Transverse colon (tissue), 4 donors: ENCODE measurements around the gene RFXANK. TPM values are rescaled to one million over a fixed set of nuclear protein-coding genes. Genes with fewer than 3 reads are reported as not detected.

Experiments used
- DNase-seq: peaks from one replicate; pipeline ENCODE4 v3.0.0-alpha.2; 2019
- H3K27ac ChIP-seq, 4 donors: fragments of 200-600 bp; sonication (generic); 2 replicates each; pipeline ENCODE4 v1.5.1; 2016 to 2018; ENCODE audit warnings: inconsistent platforms in 4 of 4
- H3K27me3 ChIP-seq: fragments of 200-600 bp; sonication (generic); 2 replicates; pipeline ENCODE4 v1.5.1; 2017; ENCODE audit warnings: inconsistent platforms
- H3K36me3 ChIP-seq, 4 donors: fragments of 200-600 bp; sonication (generic); 2 replicates each; pipeline ENCODE4 v1.5.1; 2017 to 2019; ENCODE audit warnings: inconsistent platforms in 4 of 4
- H3K4me1 ChIP-seq, 4 donors: fragments of 200-600 bp; sonication (generic); 2 replicates each; pipeline ENCODE4 v1.5.1; 2017 to 2020; ENCODE audit warnings: inconsistent platforms in 4 of 4
- H3K4me3 ChIP-seq, 4 donors: fragments of 200-600 bp; sonication (generic); 1 replicate in 1 of 4; 2 replicates in 3 of 4; pipeline versions ENCODE4 v1.5.1 to v1.6.1; 2017 to 2019; ENCODE audit warnings: inconsistent platforms in 4 of 4
- H3K9me3 ChIP-seq, 2 donors: fragments of 200-600 bp; sonication (generic); 2 replicates each; pipeline ENCODE4 v1.5.1; 2017 to 2019; ENCODE audit warnings: inconsistent platforms in 2 of 2
- EP300 ChIP-seq: sonication (generic); formaldehyde crosslinking; IDR thresholded peaks from one replicate; pipeline ENCODE4 v1.6.1; 2017; ENCODE audit warnings: antibody characterized with exemption, low read depth
- POLR2A ChIP-seq: fragments of 450-650 bp; IDR thresholded peaks from one replicate; pipeline ENCODE4 v1.6.1; 2016; ENCODE audit warnings: antibody characterized with exemption, mild to moderate bottlenecking, moderate library complexity
- POLR2AphosphoS5 ChIP-seq, 3 donors: sonication (generic); formaldehyde crosslinking; IDR thresholded peaks; one replicate each; pipeline ENCODE4 v1.6.1; 2016; ENCODE audit warnings: antibody characterized with exemption in 3 of 3
- WGBS, 2 donors: methylation state at CpG; one replicate each; pipeline ENCODE4 v1.1.5; 2018; ENCODE audit warnings: low coverage in 1 of 2; 5-methylcytosine and 5-hydroxymethylcytosine counted together
- in situ Hi-C, 4 donors: fragments of 200-750 bp; cut with MboI; loops; one replicate each; pipeline versions ENCODE4 v1.15.0 to v1.15.1; 2017; ENCODE audit warnings: low sequenced_read_pairs in 3 of 4, low pct_ligation_motif_present in 1 of 4, low pct_unique_long_range_greater_than_20kb in 1 of 4
- intact Hi-C: fragments of 100-400 bp; cut with DNase I; formaldehyde crosslinking; loops from one replicate; pipeline ENCODE4 v1.15.1; 2023; ENCODE audit warnings: low total_unique reads
- total RNA-seq, 4 donors: library from RNA; depleted of rRNA; stranded (reverse); fragments of >200 nt; gene quantifications; one replicate each; pipeline ENCODE4 v1.1.0, GENCODE V29; 2016
- TF ChIP-seq, protein P1 (sequence below), 5 experiments: fragments of 200-600 bp in 3 of 5; fragments of 450-650 bp in 2 of 5; sonication (generic) in 3 of 5; IDR thresholded peaks; 1 replicate in 2 of 5; 2 replicates in 3 of 5; pipeline ENCODE4 v1.5.1; 2016 to 2017; ENCODE audit warnings: antibody characterized with exemption in 5 of 5, inconsistent platforms in 3 of 5, mild to moderate bottlenecking in 2 of 5, moderate library complexity in 1 of 5

The RFXANK gene
- total RNA-seq, 4 donors from 2014 or later = 35.9 to 51.1 (median 48.6) TPM

DNA sequence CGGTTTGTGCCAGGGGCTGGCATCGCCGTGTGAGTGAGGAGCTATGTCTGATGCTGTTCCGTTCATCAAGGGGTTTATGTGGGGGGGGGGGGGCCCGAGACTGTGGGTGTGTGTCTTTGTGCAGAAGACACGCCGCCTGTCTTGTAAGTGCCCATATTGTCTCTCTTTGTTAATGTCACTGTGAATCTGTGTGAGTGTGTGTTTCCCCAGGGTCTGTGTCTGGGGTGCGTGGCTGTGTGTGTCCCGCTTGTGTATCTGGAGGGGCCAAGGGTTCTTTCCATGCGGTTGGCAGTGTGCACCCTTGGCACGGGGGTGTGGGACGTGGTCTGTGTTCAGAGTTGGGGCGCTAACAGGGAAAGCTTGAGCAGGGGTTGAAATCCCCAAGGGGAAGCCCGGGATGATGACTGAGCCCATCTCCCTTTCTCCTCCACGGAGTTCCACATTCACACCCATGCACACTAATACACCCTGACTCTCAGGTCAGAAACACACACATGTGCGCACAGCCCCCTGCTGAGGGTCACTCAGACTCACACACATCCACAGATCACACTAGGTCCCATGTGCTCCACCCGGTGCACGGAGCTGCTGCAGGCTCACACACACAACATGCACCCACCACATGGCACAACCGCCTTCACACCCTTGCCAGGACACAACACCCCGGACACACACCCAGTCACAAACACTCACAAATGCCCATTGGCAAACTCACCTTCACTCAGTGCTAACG, 21.5 kb downstream of the RFXANK start:
- Histone ChIP-seq H3K9me3 (no peaks in the 10 kb centered on the region), H3K4me3 (no peak overlapping the region), H3K4me1 (no peaks in the 10 kb centered on the region), H3K27me3 (peaks cover 72% of the 10 kb centered on the region), H3K27ac (no peak overlapping the region), H3K36me3 (no peaks in the 10 kb centered on the region)
- TF ChIP-seq, protein P1, sequence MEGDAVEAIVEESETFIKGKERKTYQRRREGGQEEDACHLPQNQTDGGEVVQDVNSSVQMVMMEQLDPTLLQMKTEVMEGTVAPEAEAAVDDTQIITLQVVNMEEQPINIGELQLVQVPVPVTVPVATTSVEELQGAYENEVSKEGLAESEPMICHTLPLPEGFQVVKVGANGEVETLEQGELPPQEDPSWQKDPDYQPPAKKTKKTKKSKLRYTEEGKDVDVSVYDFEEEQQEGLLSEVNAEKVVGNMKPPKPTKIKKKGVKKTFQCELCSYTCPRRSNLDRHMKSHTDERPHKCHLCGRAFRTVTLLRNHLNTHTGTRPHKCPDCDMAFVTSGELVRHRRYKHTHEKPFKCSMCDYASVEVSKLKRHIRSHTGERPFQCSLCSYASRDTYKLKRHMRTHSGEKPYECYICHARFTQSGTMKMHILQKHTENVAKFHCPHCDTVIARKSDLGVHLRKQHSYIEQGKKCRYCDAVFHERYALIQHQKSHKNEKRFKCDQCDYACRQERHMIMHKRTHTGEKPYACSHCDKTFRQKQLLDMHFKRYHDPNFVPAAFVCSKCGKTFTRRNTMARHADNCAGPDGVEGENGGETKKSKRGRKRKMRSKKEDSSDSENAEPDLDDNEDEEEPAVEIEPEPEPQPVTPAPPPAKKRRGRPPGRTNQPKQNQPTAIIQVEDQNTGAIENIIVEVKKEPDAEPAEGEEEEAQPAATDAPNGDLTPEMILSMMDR (IDR thresholded peaks at IDR 0.05) = no peak
- TF ChIP-seq POLR2AphosphoS5 (IDR thresholded peaks at IDR 0.05) (no peak), EP300 (no peak), POLR2A (no peak)
- DNase-seq = no peak
- intact Hi-C loops (no loop called here), in situ Hi-C loops (no loop called here)
- 46% methylated on average over 21 of the region's 21 CpGs; no CpG with 5 or more reads in 1 of the 2 donors for WGBS, 2 donors

DNA sequence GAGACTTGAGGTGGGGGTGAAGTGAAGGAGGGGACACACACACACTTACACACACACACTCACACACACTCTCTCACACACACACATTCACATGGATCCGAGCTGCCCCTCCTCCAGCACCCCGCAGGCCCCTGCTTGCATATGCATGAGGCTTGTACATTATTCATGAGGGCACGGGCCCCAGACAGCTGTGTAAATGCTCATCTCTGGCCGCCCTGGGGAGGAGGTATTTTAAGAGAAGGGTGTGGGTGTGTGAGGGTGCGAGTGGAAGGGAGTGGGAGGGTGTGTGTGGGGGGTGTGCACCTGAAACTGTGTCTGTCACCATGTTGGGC, 22.1 kb downstream of the RFXANK start:
- Histone ChIP-seq H3K9me3 (no peaks in the 10 kb centered on the region), H3K36me3 (no peaks in the 10 kb centered on the region), H3K4me3 (no peak overlapping the region), H3K4me1 (no peaks in the 10 kb centered on the region), H3K27me3 (peaks cover 75% of the 10 kb centered on the region), H3K27ac (no peak overlapping the region)
- intact Hi-C loops = no loop called here
- 4% methylated on average over 5 of the region's 5 CpGs; no CpG with 5 or more reads in 1 of the 2 donors for WGBS, 2 donors
- in situ Hi-C loops = no loop called here
- TF ChIP-seq POLR2AphosphoS5 (IDR thresholded peaks at IDR 0.05) = no peak
- TF ChIP-seq POLR2A = no peak
- TF ChIP-seq EP300 = no peak
- TF ChIP-seq, protein P1 (IDR thresholded peaks at IDR 0.05) = no peak
- no peak for DNase-seq

DNA sequence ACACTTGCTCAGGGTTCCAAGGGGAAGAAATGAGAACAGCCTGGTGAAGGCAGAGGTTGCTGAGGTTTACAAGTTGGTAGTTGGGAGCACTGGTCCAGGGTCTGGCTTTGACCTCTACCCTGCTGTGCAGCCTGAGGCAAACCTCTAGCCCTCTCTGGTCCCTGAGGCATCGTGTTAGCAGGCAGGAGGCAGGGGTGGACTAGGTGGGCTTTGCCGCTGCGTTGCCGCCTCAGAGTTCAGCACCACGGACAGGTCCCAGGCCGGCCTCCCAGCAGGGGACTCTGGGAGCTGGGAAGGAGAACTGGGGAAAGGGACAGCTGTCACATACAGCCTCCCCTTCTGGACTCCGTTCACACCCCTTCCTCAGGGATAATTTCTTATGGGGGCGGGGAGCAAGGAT, 22.8 kb downstream of the RFXANK start:
- intact Hi-C loops (no loop called here), in situ Hi-C loops (no loop called here)
- 12% methylated on average over 8 of the region's 8 CpGs; no CpG with 5 or more reads in 1 of the 2 donors for WGBS, 2 donors

DNA sequence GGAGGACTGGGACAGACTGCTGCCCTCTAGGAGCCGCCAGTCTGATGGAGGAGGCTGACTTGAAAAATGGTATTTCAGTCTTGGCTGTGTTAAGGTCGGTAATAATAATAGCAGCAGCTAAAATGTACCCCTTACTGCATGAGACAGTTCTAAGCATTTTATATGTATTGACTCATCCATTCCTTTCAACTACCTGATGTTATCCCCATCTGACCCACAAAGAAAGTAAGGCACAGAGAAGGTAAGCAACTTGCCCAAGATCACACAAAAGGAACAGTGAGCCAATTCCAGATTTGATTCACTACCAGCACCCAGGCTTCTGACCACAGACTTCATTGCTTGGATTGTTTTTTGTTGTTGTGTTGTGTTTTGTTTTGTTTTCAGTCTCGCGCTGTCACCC, 23.7 kb downstream of the RFXANK start:
- intact Hi-C loops = no loop called here
- Histone ChIP-seq H3K4me3 (no peak overlapping the region), H3K36me3 (no peaks in the 10 kb centered on the region), H3K27ac (no peak overlapping the region), H3K9me3 (no peaks in the 10 kb centered on the region), H3K4me1 (no peaks in the 10 kb centered on the region), H3K27me3 (peaks cover 67% of the 10 kb centered on the region)
- DNase-seq = no peak
- WGBS, 2 donors = 53 to 75% methylated on average over 4 of the region's 4 CpGs
- in situ Hi-C loops = no loop called here
- no peak for TF ChIP-seq POLR2AphosphoS5 (IDR thresholded peaks at IDR 0.05)
- no peak for TF ChIP-seq EP300
- no peak for TF ChIP-seq POLR2A
- TF ChIP-seq, protein P1 (IDR thresholded peaks at IDR 0.05) = no peak

More for the DNA sequence above, 22.8 kb downstream of the RFXANK start:
- DNase-seq = no peak
- Histone ChIP-seq H3K27me3 (peaks cover 75% of the 10 kb centered on the region), H3K36me3 (no peaks in the 10 kb centered on the region), H3K4me3 (no peak overlapping the region), H3K9me3 (no peaks in the 10 kb centered on the region), H3K27ac (no peak overlapping the region), H3K4me1 (no peaks in the 10 kb centered on the region)
- no peak for TF ChIP-seq POLR2A
- TF ChIP-seq POLR2AphosphoS5 (IDR thresholded peaks at IDR 0.05) = no peak
- TF ChIP-seq EP300 = no peak
- TF ChIP-seq, protein P1 (IDR thresholded peaks at IDR 0.05) = no peak
